Brain microvascular endothelial cell (primary cell): ENCODE measurements around the gene LSM2.
"Not testable (repeated sequence)": the region's sequence is repeated elsewhere in the genome, so short reads cannot be mapped to it uniquely, and the experiment has no call there.

ENCODE experiments used
- DNase-seq: peaks from one replicate; pipeline ENCODE4 v3.0.0-alpha.2; 2020
- H3K27ac ChIP-seq: fragments of 250-450 bp; sonication (Bioruptor Pico); 2 replicates; pipeline ENCODE4 v1.5.1; 2020; ENCODE audit warnings: mild to moderate bottlenecking, moderate library complexity
- H3K27me3 ChIP-seq: fragments of 250-450 bp; sonication (Bioruptor Pico); replicated peaks from 2 replicates; pipeline ENCODE4 v1.5.1; 2020; ENCODE audit warnings: mild to moderate bottlenecking
- H3K36me3 ChIP-seq: fragments of 250-450 bp; sonication (Bioruptor Pico); replicated peaks from 2 replicates; pipeline ENCODE4 v1.5.1; 2020; ENCODE audit warnings: mild to moderate bottlenecking
- H3K4me3 ChIP-seq: 2 replicates; pipeline ENCODE4 v1.5.1; 2011; ENCODE audit warnings: low read depth, mild to moderate bottlenecking, control low read depth, low read length, moderate library complexity
- in situ Hi-C: cut with HindIII; loops from 2 replicates; pipeline ENCODE4 v1.10.0; 2017; ENCODE audit warnings: low sequenced_read_pairs, low pct_ligation_motif_present
- TF ChIP-seq, protein P1 (sequence below): IDR thresholded peaks from 2 replicates; pipeline ENCODE4 v1.5.1; 2011; ENCODE audit warnings: low read depth, mild to moderate bottlenecking, moderate library complexity, low read length, control low read depth, inconsistent platforms; ENCODE audit errors: missing control alignments

The LSM2 gene

DNA sequence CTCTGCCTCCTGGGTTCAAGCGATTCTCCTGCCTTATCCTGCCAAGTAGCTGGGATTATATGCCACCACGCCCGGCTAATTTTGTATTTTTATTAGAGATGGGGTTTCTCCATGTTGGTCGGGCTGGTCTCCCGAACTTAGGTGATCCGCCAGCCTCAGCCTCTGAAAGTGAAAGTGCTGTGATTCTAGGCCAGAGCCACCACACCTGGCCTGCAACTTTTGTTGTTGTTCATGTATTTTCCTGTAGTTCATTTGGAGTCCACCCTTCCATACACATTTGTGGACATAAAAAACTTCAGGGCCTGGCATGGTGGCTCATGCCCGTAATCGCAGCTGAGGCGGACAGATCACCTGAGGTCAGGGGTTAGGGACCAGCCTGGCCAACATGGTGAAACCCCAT is 35.3 kb upstream of the LSM2 start:
- no peaks in the 10 kb centered on the region for H3K27me3 ChIP-seq
- TF ChIP-seq, protein P1, sequence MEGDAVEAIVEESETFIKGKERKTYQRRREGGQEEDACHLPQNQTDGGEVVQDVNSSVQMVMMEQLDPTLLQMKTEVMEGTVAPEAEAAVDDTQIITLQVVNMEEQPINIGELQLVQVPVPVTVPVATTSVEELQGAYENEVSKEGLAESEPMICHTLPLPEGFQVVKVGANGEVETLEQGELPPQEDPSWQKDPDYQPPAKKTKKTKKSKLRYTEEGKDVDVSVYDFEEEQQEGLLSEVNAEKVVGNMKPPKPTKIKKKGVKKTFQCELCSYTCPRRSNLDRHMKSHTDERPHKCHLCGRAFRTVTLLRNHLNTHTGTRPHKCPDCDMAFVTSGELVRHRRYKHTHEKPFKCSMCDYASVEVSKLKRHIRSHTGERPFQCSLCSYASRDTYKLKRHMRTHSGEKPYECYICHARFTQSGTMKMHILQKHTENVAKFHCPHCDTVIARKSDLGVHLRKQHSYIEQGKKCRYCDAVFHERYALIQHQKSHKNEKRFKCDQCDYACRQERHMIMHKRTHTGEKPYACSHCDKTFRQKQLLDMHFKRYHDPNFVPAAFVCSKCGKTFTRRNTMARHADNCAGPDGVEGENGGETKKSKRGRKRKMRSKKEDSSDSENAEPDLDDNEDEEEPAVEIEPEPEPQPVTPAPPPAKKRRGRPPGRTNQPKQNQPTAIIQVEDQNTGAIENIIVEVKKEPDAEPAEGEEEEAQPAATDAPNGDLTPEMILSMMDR = no peak
- DNase-seq = no peak
- peaks cover 40% of the 10 kb centered on the region for H3K36me3 ChIP-seq
- no peak overlapping the region for H3K27ac ChIP-seq
- in situ Hi-C loops = no loop called here
- H3K4me3 ChIP-seq = no peak overlapping the region

DNA sequence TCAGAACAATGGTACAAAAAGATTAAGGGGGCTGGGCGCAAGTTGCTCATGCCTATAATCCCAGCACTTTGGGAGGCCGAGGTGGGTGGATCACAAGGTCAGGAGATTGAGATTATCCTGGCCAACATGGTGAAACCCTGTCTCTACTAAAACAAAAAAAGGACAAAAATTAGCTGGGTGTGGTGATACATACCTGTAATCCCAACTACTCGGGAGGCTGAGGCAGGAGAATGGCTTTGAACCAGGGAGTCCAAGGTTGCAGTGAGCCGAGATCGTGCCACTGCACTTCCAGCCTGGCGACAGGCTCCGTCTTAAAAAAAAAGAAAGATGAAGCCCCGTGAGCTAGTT is 33.0 kb upstream of the LSM2 start:
- DNase-seq, H3K27me3 ChIP-seq, in situ Hi-C loops, H3K4me3 ChIP-seq, H3K27ac ChIP-seq: not testable (repeated sequence)
- H3K36me3 ChIP-seq = peaks cover 46% of the 10 kb centered on the region

DNA sequence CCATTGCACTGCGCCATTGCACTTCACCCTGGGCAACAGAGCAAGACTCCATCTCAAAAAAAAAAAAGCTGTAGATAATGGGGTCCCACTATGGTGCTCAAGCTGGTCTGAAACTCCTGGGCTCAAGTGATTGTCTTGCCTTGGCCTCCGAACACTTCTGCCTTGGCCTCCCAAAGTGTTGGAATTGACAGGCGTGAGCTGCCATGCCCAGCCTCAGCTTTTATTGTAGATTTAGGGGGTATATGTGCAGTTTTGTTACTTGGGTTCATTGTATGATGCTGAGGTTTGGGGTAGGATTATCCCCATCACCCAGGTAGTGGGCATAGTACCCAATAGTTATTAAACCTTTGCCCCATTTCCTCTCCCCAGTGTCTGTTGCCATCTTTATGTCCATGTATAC is 32.2 kb upstream of the LSM2 start:
- DNase-seq = no peak
- H3K27me3 ChIP-seq = no peaks in the 10 kb centered on the region
- H3K27ac ChIP-seq = no peak overlapping the region
- TF ChIP-seq, protein P1 = no peak
- in situ Hi-C loops = no loop called here
- H3K4me3 ChIP-seq = peak overlapping the region; percentile 15
- peaks cover 46% of the 10 kb centered on the region for H3K36me3 ChIP-seq

DNA sequence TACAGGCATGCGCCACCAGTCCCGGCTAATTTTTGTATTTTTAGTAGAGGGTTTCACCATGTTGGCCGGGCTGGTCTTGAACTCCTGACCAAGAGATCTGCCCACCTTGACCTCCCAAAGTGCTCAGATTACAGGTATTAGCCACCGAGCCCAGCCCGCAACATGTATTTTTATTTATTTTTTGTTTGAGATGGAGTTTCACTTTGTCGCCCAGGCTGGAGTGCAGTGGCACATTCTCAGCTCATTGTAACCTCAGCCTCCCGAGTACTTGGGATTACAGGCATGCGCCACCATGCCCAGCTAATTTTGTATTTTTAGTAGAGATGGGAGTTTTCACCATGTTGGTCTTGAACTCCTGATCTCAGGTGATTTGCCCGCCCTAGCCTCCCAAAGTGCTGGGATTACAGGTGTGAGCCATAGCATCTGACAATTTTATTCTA is 31.4 kb upstream of the LSM2 start:
- Histone ChIP-seq H3K4me3 (peak overlapping the region; percentile 95), H3K36me3 (peaks cover 46% of the 10 kb centered on the region)
- in situ Hi-C loops, H3K27ac ChIP-seq, H3K27me3 ChIP-seq, DNase-seq: not testable (repeated sequence)

DNA sequence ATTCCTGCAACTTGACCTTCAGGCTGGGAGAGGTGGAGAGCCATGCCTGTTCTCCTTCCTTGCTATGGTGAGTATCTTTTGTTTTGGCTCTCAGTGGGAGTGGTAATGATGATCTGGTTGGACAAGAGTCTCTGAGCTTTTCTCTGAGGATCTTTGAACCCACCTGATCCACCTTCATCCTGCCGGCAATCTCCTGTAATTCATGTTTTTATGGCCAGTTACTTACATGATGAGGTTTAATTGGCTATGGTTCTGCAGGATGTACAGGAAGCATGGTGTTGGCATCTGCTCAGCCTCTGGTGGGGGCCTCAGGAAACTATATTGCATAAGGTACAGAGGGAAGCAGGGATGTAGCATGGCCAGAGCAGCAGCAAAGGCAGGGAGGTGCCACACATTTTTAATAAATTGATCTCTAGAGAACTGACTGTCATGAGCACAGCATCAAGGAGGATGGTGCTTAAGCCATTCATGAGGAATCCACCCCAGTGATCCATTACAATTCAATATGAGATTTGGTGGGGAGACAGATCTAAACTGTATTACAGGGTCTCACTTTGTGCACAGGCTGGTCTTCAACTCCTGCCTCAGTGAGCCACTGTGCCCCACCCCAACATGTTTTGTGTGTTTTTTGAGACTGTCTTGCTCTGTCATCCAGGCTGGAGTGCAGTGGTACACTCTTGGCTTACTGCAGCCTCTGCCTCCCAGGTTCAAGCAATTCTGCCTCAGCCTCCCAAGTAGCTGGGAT is 30.8 kb upstream of the LSM2 start:
- TF ChIP-seq, protein P1 = no peak
- H3K27ac ChIP-seq = peak overlapping the region; percentile 23
- DNase-seq = no peak
- in situ Hi-C loops = no loop called here
- no peaks in the 10 kb centered on the region for H3K27me3 ChIP-seq
- H3K36me3 ChIP-seq = peaks cover 46% of the 10 kb centered on the region
- peak overlapping the region; percentile 95 for H3K4me3 ChIP-seq

DNA sequence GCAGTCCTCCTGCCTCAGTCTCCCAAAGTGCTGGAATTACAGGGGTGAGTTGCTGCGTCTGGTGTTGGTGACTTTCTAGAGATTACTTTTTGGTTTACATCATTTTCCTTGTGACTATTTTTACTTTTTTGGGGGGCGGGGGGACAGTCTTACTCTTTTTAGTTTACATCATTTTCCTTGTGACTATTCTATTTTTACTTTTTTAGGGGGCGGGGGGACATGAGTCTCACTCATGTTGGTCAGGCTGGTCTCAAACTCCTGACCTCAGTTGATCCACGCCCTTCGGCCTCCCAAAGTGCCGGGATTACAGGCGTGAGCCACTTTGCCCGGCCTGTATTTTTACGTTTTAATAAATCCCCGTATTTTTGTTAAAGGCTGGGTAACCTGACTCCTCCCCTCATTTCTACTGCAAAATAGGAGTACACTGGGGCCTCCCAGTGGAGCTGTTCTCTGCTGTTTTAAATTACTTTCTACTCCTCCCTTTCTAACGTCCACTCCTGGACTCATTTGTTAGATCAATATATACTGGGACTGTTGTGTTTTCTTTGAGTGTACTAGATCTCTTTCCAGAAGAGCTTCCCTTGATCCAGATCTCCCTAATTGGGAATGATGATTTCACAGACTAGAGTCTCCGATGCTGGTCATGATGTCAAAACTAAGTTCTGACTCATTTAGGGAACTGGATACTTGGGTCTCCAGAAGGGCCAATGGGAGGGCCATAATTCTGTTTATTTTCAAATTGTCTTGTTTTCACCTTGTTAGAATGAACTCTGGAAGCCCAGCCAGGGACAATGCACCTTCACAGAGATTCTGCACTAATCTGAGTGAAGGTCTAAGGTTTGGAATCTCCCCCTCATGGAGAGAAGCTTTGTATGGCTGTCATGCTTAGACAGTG is 30.0 kb upstream of the LSM2 start:
- Histone ChIP-seq H3K27ac (peak overlapping the region; percentile 23), H3K36me3 (peaks cover 46% of the 10 kb centered on the region), H3K27me3 (no peaks in the 10 kb centered on the region), H3K4me3 (peak overlapping the region; percentile 95)
- TF ChIP-seq, protein P1 = peak; percentile 7
- in situ Hi-C loops = no loop called here
- DNase-seq = no peak
